GM21825 (cell line): Measurements from ENCODE around the gene NDC1.
"Not testable (repeated sequence)": the region's sequence is repeated elsewhere in the genome, so short reads cannot be mapped to it uniquely, and the experiment has no call there.

Experiments
- ATAC-seq: cut with Tn5 transposase; IDR thresholded peaks from one replicate; pipeline ENCODE4 v1.9.1; 2021; ENCODE audit warnings: mild to moderate bottlenecking, moderate library complexity; ENCODE audit not compliant: unreplicated experiment

The NDC1 gene

DNA sequence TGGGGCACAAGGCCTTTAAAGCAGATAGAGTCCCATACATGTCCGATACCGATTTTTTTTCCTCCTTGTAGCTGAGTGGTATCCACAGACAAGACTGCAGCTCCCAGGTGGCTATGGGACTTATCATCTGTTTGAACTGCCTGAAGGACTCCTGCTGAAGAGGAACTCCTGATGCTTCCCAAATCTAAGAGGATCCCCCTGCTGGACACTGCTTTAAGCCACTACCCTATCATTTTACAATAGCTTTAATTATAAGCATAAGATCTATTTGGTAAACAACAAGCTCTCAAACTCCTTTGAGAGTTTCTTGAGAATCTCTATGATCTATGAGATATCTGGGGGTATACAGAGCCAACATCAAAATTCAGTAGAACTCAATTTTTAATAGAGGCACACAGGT lies 11.7 kb downstream of the NDC1 start:
- ATAC-seq, result no peak

DNA sequence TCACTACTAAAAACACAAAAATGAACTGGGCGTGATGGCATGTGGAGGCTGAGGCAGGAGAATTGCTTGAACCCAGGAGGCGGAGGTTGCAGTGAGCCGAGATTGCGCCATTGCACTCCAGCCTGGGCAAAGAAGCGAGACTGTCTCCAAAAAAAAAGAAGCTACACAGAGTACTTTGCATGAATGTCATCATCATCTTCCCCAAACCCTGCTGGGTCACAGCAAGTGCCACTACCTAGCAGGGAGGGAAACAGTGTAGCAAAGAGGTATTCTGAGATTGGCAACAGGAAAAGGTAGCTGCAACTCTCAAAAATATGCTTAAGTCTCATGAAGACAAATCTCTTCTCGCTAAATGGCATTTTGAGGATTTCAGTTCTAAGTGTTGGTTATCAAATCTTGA lies 12.8 kb downstream of the NDC1 start:
- no peak for ATAC-seq

DNA sequence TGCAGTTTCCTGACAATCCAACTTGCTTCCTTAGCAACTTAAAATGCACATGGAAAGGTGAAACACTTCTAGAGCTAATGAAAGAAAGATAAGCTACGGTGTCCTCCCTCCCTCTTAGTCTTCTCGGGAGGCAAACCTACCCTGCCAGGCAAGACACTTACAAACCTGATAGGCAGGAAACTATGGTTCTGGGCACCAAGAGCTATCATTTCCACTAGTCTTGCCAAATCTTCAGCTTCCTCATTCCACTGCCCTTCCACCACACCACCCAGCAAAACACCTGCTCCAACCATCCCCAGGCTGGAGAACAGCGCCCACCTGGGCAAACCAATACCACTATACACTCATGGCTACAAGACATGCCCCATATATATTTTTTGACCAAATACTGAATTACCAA lies 15.2 kb downstream of the NDC1 start:
- no peak for ATAC-seq

DNA sequence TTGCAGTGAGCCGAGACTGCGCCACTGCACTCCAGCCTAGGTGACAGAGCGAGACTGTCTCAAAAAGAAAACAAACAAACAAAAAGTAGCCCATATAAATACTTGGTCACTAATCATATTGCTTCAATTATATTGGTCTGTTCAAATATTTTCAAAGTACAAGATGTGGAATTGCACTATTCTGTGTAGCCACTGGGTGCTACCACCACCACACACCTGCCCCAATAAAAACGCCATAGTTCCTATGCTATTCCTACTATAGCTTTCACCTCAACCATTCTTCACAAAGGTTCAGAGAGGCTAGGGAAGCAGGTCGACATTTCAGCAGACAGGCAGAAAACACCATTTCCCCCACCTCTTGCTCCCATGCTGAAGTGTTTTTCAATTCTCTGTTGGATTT lies 16.7 kb downstream of the NDC1 start:
- ATAC-seq, result no peak

DNA sequence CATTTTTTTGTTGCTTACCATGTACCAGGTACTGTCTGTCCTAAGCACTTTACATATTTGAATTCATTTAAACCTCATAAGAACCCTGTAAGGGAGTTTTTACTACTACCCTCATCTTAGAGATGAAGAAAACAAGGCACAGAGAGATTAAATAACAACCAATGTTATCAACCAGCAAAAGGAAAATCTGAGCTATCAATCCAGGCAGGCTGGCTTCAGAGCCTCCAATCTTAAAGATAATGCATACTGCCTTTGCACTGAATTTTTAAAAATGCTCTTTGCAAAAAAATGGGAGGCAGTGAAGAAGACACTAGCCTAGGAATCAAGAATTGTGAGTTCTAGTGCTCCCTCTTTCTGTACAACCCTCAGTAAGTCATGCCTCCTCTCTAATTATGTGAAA lies 18.7 kb downstream of the NDC1 start:
- ATAC-seq, result no peak

- not testable (repeated sequence) for ATAC-seq
Measured at GRCh38 chr1:53816584-53816983, 21.5 kb downstream of the NDC1 start.

GRCh38 chr1:53815484-53815883 lies 22.6 kb downstream of the NDC1 start:
- ATAC-seq, result not testable (repeated sequence)

- no peak for ATAC-seq
Measured at GRCh38 chr1:53811414-53811851, 26.7 kb downstream of the NDC1 start.

- ATAC-seq, result no peak
Measured at GRCh38 chr1:53810497-53810896, 27.6 kb downstream of the NDC1 start.

- no peak for ATAC-seq
Measured at GRCh38 chr1:53810007-53810406, 28.1 kb downstream of the NDC1 start.

- no peak for ATAC-seq
Measured at GRCh38 chr1:53807916-53808315, 30.2 kb downstream of the NDC1 start.

GRCh38 chr1:53804791-53805505 lies 33.1 kb downstream of the NDC1 start:
- no peak for ATAC-seq

- ATAC-seq, result no peak
Measured at GRCh38 chr1:53804181-53804580, 33.9 kb downstream of the NDC1 start.

DNA sequence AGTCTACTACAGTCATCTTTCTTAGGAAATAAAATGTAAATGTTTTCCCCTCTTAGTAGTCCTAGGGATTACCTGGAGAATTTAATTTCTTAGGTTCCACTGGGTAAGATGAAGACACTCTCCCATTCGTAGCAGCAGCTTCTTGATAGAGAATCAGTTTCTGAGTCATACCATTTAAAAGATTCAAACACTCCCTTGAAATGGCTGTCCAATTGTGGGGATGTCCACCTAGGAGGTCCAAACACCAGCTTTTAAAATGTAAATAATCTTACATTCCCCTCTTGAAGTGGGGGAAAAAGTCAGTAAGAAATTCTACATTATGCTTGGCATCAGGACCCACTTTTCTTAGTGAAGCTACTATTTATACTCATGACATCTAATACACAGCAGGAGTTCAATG lies 37.5 kb downstream of the NDC1 start:
- no peak for ATAC-seq

DNA sequence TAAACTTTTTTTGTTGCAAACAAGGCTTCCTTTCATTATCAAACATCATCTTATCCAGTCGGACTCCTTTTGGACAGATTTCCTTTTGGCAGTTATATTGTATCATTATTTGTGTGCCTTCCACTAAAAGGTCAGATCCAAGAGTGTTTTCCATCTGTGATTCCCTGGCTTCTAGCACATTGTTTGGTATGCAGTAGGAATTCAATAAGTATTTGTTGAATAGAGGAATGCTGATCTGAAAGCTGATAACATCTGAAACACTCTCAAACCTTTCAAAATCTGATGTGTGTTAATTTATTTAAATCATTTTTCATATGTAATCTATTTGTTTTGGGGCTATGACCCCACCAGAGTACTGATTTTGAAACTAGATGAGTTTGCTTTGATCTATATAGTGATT lies 39.0 kb downstream of the NDC1 start:
- no peak for ATAC-seq

DNA sequence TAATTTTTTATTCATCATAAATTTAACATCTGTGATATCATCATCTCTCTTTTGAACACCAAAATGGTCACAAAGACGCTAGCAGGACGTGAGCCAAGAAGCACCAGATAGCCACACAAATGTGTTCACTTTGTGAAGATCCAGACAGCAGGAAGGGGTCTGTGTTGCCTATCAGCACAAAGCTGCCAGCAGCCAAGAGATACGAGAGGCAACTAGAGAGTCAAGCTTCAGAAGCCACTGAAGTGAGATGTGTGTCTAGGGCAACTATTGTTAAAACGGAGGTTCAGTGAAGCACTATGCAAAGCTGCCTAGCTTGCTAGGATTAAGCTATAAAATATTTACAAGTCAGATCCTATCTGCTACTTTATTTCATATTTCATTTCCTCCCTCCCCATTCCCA lies 45.3 kb downstream of the NDC1 start:
- no peak for ATAC-seq

DNA sequence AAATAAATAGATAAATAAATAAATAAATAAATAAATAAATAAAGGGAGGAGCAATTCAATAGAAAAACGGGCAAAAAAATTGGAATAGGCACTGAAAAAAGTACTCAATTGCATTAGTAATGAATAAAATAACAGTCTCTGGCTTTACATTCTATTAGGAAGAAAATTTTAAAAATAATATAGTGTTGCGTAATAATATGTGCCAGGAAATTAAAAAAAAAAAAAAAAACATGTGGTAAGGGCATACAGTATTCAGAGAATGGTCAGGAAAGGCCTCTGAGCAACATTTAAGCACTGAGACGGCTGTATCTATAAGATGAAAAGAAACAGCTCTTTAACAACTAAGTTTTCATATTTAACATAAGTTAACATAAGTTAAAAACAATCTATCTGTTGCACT lies 50.4 kb downstream of the NDC1 start:
- no peak for ATAC-seq

GRCh38 chr1:53783056-53783455 lies 55.0 kb downstream of the NDC1 start:
- no peak for ATAC-seq

DNA sequence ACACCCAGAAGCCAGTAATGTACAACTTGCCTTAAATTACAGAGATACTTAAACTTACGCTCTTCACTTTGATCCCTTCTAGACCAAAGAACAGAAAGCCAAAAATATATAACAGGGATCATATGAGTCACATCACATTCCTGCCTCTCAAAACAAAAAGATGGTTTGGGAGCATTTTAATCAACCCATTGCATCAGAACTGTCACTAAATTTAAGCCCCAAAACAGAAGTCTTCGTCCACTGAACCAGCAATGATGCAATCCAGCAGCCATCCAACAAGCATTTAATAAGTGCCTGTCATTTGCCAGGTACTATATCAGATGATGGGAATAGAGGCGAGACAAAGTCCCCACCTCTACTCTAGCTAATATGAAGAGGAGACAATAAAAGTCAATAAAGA lies 56.4 kb downstream of the NDC1 start:
- ATAC-seq, result no peak

DNA sequence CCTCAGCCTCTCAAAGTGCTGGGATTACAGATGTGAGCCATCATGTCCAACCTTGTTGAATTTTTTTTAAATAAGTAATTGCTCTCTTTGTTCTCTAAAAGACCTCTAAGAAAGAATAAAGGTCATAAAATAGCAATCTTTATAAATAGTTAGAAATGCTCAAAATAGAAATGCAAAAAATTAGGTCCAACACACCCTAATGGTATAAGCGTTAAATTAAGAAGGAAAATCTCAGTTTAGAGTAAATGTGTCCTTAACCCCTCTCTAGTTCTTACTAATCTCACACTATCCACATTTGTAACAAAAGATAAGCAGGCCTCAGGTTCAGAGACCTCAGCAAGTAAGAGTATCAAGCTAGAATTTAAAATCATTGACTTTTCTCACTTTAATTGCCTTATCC lies 60.8 kb downstream of the NDC1 start:
- ATAC-seq, result no peak

DNA sequence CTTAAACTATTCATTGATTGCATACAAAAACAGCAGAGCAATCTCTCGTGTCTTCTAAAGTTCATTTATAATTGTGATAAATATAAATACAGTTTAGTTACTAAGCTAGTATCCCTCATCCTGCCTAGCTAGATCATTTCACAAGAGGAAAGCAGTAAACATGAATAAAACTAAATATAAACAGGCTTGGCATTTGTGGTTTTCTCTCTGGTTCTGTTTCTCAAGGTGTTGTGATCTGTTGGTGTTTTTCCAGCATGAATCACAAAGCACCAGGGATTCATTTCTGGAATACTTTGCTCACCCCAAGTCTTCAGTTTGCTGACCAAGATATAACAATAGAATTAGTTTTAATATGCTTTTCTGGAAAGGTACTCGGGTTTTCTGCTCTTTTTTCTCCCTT lies 66.4 kb downstream of the NDC1 start:
- no peak for ATAC-seq

DNA sequence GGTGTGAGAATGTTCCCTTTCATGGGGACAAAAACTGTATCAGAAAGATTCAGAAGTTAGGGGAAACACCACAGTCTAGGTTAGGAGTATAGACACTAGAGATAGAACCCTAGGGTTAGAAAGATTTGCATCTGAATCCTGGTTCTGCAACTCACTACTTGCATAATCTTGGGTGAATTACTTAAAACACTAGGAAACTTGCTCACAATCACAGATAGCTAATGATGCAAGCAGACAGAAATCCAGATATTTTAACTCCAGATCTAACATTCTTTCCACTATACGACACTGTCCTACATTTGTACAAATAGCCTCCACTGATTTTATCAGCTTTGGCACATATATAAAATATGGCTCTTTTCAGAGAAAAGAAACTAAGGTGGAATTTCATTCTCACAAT lies 68.3 kb downstream of the NDC1 start:
- no peak for ATAC-seq

- ATAC-seq, result no peak
Measured at GRCh38 chr1:53769184-53769583, 68.9 kb downstream of the NDC1 start.
